GM19043 (cell line): ENCODE data around the gene TUBG1.

ENCODE experiments used
- ATAC-seq: cut with Tn5 transposase; IDR thresholded peaks from one replicate; pipeline ENCODE4 v1.9.1; 2021; ENCODE audit warnings: low read depth; ENCODE audit not compliant: unreplicated experiment

Gene TUBG1

GRCh38 chr17:42609182-42609813, at the start of gene TUBG1, which contains the start of gene RETREG3:
Gene TUBG1 (plus strand): TSS chr17:42609683. CDS start chr17:42609738, 55 bp downstream.
Gene RETREG3 (minus strand): TSS chr17:42609374. CDS start chr17:42609324, 50 bp downstream.
- ATAC-seq, result peak; percentile 84

DNA sequence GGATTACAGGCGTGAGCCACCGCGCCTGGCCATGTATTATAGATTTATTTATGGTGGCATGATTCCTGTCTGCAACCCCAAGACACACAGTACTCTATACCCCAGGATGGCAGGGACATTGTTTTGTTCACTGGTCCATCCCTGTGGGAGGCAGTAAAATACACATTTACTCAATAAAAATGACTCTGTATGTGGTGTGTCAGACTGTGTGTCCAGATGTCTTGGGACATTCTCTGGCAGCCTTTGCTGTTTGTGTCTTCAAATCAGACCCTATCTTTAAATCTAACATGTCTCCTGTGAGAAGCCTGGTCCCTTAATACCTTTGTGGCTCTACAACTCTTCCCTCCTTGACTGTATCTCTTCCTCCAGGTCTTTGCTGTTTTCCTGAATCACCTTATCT, 49.2 kb upstream of the TUBG1 start:
- ATAC-seq, result no peak

DNA sequence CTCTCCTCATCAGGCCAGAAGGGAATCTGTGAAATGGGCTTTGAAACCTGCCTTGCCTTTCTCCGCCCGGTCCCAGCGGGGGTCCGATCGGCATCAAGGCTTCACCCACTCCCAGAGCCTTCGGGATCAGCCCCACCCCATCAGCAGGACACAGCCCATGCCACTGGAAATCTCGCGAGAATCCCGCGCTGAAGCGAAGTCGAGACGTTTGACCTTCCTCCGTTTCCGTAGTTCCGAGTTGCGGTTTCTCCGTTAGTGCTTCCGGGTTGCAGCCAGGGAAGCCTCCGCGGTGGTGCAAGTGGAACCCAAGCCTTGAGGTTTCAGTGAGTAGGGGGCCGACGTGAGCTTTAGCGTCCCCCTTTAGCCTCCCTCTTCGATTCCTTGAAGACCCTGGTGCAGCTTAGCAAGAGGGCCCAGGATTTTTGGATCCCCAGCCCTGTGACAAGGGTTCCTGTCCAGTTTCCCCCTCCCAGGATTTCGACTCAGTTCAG, 47.5 kb upstream of the TUBG1 start, which contains the start of gene COASY:
Gene COASY (plus strand): TSS at position 252 of the 491 bp plus-strand sequence. CDS start 475 bp downstream, outside the sequence.
- ATAC-seq, result no peak

- ATAC-seq, result no peak
Measured at GRCh38 chr17:42562388-42563142, 46.9 kb upstream of the TUBG1 start.

GRCh38 chr17:42563143-42563509, 46.4 kb upstream of the TUBG1 start:
- ATAC-seq, result no peak

DNA sequence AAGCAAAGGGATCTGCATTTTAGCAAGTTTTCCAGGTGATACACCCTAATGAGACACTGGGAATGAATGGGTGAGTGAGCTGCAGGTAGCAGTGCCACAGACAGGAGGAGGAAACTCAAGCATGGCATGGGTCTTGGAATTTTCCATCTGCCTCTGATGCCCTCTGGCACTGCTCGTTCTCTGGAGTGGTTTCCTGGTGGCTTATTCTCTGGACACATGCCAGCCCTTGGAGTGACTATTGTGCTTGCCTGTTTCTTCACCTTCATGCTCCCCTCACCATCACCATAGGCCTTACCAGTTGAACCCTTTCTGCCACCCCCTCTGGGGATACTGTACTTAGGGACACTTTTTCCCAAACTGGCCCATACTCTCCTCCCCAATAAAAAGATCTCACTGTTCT, 45.9 kb upstream of the TUBG1 start:
- no peak for ATAC-seq

DNA sequence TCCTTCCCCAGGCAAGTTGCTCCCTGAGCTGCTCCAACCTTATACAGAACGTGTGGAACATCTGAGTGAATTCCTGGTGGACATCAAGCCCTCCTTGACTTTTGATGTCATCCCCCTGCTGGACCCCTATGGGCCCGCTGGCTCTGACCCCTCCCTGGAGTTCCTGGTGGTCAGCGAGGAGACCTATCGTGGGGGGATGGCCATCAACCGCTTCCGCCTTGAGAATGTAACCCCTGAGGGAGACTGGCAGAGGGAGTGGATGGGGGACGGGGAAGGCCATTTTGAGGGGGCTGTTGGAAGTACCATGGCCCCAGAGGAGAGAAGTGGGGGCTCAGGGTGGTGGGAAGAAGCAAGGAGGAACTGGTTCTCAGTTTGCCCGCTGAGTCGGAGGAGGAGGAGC, 45.5 kb upstream of the TUBG1 start:
- no peak for ATAC-seq

DNA sequence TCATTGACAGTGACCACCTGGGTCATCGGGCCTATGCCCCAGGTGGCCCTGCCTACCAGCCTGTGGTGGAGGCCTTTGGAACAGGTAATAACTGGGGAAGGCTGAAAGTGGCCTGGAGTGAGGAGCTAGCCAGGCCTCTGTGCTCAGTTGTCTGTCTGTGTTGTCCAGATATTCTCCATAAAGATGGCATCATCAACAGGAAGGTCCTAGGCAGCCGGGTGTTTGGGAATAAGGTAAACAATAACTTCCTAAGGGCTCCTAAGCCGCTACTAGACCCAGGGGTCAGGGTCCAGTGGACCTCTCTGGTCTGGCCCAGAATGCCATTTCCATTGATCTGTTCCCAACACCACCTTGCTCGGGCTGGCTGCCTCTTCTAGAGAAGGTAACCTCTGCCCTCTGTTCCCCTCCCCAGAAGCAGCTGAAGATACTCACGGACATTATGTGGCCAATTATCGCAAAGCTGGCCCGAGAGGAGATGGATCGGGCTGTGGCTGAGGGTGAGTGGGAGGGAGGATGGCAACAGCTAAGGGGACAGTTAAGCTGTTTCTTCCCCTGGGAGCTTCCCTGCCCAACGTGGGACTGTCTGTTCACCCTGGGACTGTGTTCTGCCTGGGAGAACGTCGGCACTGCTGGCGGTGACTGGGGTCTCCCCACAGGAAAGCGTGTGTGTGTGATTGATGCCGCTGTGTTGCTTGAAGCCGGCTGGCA, 44.5 kb upstream of the TUBG1 start:
- no peak for ATAC-seq

- no peak for ATAC-seq
Measured at GRCh38 chr17:42565523-42566214, 43.8 kb upstream of the TUBG1 start.

DNA sequence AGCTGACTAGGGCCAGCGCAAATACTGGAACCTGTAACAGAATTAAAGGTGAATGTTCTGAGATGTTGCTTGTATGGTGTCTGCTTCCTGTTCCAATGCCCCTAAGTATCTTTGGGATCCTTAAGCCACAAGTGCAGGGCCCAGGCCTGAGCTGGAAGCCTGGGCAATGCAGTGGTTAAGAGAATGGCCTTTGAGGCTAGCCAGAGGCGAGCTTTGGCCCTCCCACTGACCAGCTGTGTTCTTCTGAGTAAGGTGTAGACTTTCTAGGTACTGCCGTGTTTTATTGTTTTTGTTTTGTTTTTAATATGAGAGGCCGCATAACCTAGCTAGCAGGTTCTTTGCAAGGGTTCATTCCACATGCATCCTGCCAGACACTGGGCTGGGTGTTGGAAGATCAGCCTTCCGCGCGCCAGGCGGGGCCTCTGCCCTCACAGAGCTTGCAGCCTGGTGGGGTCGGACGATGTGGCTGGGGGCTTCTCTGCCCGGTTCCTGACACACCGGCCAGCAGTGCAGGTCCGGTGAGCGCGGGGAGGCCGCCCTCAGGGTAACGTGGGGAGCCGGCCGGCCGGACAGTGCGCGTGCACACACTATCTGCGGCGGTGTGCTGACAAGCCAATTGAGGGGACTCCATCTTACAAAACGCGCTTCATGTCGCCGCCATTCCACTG, 43.1 kb upstream of the TUBG1 start:
- ATAC-seq, result no peak

- ATAC-seq, result peak; percentile 54
Measured at GRCh38 chr17:42566883-42567573, 42.5 kb upstream of the TUBG1 start, which contains the start of gene MLX. Gene MLX (plus strand): TSS chr17:42567100. CDS start chr17:42567125, 25 bp downstream.

DNA sequence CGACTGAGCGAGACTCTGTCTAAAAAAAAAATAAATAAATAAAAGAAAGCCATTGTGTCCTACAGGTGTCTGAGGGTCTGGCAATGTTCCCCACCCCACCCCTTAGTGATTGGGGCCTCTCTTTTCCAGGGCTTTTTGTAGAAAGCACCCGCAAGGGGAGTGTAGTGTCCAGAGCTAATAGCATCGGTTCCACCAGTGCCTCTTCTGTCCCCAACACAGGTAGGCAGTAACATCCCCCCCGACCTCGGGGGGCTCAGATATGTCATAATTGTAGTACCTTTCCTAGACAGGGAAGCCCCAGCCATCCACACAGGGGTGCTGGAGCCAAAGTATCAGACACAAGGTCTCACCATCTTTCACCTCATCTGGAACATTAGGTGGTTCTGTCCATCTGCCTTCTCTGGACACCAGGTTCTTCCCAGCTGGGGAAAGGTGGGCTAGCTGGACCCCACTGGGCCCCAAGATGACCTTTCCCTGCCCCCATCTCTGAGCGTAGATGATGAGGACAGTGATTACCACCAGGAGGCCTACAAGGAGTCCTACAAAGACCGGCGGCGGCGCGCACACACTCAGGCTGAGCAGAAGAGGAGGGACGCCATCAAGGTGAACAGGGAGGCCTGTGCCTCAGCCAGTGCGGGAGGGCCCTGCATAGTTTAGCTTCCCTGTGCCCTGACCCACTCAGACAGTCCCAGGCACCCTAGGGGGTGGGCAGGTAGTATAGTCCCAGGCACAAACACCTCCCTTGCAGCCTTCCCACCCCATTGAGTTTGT, 41.0 kb upstream of the TUBG1 start:
- ATAC-seq, result no peak

DNA sequence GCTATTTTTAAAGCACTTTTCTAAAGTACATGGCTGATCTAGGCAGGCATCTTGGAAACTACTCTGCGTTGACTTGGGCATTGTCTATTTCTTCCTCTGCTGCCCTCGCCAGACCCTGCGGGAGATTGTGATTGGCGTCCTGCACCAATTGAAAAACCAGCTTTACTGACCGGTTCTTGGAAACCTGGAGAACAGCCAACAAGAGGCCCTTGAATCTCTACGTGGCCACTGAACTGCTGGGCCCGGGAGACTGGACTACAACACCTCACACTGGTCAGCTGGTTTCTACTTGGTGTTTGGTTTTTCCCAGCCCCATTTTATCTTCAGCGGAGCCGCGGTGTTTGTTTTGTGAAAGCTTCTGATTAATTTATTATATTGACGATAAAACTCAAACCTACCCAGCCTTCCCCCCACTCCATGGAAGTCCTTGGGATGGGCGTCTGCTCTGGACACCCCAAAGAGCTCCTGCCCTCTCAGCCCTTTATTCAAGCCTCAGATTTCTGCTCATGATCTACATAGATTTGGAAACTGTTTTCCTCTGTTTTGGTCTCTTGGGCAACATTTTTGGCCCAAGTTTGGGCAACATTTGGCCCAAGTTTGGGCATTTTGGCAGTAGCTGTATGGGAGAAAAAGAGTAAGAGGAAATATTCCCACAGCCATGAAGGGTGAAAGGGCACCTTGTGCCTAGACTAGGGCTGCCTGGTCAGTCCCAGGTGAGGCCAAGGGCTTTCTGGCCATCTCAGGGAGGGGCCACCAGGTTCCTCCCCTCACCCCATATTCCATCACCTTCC, 37.9 kb upstream of the TUBG1 start:
- no peak for ATAC-seq

- no peak for ATAC-seq
Measured at GRCh38 chr17:42573095-42573494, 36.4 kb upstream of the TUBG1 start.

GRCh38 chr17:42574463-42574862, 35.0 kb upstream of the TUBG1 start:
- no peak for ATAC-seq

DNA sequence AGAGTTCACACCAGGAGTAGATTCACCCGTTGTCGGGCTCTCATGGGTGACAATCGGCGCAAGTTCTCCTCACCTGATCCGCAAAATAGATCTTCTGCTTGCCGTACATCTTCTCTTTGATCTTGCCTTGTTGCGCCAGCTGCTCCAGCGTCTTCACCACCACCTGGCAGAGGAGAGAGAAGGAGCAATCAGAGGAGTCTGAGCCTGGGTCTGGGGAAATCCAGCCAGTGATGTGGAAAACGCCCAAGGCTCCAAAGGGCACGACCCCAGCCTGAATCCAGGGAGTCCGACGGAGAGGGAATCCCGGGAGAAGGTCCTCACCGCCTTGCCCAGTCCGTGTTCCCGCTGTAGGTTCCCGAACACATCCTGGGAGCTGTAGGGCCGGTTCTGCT, 32.3 kb upstream of the TUBG1 start:
- no peak for ATAC-seq

DNA sequence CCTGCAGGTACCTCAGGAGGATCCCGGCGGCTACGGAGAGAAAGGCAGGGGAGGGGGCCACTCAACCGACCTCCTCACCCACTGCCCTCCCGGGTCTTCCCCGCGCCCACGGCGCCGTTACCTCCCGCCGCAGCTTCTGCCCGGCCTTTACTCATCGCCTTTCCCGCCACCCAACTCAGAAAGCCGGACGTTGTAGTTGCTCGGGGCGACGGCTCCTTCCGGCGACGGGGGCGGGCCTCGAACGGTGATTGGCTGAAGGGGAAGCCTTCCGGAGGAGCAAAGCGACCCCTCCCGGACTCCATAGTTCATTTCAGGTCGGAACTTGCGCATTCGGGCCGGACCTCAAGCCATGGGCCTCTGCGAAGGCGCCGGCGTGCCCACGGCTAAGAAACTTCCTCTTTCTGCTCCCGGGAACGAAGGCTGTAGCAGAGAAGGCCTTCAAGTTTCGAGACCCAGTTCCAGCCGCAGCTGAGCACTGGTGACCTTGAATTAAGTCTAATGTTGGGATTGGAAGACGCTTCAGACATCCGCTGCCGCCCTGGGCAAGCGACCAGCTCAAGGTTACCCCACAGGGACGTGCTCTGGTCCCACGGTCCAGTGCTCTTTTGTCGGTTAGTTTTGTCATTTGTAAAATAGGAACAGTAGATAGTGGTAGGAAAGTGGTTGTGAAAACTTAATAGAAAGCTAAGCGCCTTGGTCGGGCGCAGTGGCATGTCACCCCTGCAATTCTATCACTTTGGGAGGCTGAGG, 31.8 kb upstream of the TUBG1 start, which contains the start of gene PSMC3IP:
Gene PSMC3IP (minus strand): TSS at position 198 of the 750 bp plus-strand sequence. CDS start 43 bp downstream, at position 155.
- peak; percentile 76 for ATAC-seq
